ENCODE data around the gene SNX10.

SNX10 gene

DNA sequence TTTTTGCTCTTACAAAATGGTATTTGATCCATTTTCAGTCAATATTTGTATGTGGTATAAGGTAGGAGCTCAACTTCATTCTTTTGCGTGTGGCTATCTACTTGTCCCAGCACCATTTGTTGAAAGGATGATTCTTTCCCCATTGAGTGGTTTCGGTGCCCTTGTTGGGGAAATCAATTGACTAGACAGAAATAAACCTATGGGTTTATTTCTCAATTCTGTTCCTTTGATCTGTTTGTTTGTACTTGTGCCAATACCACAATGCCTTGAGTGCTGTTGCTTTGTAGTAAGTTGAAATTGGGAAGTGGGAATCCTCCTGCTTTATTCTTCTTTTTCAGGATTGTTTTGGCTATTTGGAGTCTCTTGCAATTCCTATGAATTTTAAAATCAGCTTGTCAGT, 41.0 kb downstream of the SNX10 start:
- DNase-seq (ENCODE audit: low read depth in 2 of 2, low spot score in 1 of 2): no peak

DNA sequence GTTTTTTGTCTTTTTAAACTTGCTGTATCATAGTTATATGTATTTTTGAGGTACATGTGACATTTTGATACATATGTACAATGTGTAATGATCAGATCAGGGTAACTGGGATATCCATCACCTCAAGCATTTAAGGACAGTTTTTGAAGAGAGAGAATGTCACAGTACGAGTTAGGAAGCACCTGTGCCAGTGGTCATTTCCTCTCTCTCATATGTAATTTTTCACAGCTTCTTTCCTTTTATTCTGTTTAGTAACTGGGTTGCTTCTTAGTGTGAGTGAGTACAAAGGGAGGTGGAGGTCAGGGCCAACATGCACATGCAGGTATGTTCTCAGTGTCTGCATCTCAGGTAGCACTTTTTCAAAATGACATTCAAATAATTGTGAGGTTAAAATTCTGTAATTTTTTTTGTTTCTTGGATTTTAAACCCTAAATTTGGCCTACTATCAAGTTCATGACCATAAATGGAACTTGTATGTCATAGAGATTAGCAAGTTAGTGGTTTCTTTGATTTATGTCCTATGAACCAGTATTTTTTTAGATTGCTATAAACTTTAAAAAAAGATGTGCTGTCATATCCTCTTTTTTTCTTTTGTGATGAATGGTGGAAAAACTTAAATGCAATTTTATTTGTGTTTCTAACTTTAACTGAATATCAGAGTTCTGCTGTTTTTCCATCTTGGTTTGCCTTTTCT, 42.7 kb downstream of the SNX10 start:
- no peak for DNase-seq (ENCODE audit: low read depth in 2 of 2, low spot score in 1 of 2)

DNA sequence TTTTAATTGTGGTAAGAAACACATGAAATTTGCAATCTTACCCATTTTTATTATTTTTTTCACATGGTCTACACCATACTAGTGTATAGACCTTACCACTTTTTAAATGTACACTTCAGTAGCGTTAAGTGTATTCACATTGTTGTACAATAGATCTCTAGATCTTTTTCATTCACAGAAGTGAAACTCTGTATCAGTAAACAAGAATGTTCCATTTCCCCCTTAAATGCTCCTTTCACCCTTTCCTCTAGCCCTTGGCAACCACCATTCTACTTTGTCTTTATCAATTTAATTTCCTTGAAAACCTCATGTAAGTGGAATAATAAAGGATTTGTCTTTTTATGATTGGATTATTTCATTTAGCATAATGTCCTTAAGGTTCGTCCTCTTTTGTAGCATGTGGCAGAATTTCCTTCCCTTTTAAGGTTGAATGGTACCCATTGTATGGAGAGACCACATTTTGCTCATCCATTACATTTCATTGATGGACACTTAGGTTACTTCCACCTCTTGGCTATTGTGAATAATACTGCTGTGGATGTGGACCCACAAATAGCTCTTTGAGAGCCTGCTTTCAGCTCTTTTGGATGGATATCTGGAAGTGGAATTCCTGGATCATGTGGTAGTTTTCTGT, 45.7 kb downstream of the SNX10 start:
- no peak for DNase-seq (ENCODE audit: low read depth in 2 of 2, low spot score in 1 of 2)

DNA sequence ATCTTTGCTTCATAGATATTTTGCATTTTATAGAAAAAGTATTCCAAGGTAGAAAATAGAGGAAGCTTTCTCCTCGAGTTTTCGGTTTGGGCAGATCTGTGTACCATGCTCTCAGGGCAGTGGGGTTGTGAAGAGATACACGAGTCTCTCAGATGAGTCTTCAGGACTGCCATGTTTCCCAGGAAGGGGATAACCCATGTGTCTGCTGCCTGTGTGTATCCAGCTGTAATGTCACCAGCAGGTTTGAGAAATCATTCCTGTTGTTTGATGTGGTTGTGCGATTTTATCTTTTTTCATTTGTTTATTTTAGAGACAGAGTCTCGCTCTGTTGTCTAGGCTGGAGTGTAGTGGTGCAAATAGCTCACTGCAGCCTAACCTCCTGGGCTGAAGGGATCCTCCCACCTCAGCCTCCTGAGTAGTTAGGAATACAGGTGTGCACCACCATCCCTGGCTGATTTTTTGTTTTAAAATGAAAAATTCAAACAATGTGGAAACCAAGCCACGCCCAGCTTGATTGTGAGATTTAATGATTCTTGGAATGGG, 48.9 kb downstream of the SNX10 start:
- DNase-seq (ENCODE audit: low read depth in 2 of 2, low spot score in 1 of 2): no peak

DNA sequence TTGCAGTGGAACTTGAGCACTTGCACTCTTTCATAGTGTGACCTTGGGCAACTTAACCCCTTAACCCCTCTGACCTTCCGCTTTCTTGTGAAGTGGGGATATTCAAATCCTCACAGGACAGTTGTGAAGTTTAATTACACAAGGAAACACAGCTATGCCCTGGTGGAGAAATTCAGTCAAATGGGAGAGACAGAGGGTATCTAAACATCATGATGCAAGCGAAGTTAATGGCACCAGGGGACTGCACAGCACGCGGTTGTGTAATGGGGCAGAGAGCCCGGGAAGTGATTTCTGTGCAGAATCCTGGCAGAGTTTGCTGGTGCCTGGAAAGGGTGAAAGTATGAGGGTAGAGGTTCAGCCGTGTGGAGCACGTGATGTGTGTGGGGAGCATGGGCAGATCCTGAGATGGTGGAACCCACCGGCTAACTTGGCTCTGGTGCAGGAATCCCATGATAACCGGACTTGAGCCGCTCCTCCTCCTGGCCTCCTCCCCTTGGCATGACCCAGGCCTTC, 51.7 kb downstream of the SNX10 start:
- DNase-seq (ENCODE audit: low read depth in 2 of 2, low spot score in 1 of 2): no peak

DNA sequence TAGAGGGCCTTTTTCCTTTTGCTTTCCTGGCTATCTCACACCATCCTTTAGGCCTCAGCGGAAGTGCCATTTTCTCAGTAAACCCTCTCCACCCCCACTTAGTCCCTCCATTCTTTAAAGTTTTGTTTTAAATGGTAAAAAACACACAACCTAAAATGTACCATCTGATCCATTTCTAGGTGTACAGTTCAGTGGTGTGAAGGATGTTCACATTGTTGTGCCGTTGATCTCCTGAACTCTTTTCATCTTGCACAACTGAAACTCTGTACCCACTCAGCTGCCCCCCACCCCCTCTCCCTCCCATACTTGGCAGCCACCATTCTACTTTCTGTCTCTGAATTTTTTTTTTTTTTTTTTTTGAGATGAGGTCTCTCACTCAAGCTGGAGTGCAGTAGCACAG, 52.2 kb downstream of the SNX10 start:
- no peak for DNase-seq (ENCODE audit: low read depth in 2 of 2, low spot score in 1 of 2)

DNA sequence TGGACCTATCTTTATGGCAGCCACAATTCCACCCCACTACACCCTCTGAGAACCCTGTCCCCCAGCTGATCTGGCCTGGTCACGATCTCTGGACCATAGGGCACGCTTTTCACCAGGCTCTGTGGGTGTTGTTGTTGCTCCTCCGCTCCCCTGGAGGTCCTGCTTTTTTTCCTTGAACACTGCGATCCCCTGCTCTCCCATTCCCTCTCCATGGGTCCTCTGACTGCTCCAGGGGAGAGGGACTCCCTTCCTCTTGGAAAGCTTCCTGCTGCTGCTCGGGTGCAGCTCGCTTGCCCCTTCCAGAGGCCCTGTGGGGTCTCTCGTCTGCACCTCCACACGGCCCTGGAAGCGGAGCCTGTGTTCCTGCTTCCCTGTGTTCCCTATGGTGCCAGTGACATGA, 53.5 kb downstream of the SNX10 start:
- no peak for DNase-seq (ENCODE audit: low read depth in 2 of 2, low spot score in 1 of 2)

DNA sequence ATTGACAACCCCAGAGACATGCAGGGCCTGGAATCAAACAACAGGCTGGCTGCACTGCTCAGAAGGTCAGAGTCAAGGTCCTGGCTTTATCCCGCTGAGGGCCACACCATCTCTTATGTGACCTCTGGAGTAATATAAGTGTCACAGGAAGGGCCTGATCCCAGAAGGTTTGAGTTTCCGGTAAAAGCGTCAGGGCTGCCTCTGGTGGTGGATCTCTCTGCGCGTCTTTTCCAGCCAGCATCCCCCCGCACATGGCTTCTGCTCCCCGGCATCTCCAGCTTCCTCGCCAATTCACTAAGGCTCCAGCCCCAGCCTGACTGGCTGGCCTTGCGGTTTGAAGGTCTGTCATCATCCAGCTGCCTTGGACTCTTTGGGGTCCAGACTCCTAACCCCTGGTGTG, 54.2 kb downstream of the SNX10 start:
- DNase-seq (ENCODE audit: low read depth in 2 of 2, low spot score in 1 of 2): no peak

DNA sequence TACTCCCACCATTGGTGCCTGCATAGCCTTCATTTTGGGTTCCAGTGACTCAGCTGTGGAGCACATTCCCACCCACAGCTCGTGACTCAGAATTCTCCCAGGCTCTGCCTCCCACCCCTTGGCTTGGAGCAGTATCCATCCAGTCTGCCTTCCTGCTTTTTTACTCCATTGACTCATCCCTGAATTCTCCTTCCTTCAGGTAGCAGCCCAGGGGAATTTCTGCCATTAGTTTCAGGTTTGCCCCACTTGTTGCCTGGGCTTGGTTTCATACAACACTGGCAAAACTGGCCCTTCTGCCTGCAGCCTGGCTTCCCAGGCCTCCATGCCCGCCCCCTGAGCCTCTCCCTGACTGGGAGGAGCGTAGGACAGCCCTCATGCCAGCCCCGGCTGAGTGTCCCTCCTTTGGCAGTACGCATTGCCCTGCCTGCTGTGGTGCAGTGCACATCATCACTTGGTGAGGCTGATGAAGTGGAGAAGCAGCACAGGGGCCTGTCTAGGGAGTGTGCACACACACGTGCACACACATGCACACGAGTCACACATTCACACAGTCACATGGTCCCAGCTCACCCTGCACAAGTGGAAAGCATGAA, 55.0 kb downstream of the SNX10 start:
- DNase-seq (ENCODE audit: low read depth in 2 of 2, low spot score in 1 of 2): no peak

DNA sequence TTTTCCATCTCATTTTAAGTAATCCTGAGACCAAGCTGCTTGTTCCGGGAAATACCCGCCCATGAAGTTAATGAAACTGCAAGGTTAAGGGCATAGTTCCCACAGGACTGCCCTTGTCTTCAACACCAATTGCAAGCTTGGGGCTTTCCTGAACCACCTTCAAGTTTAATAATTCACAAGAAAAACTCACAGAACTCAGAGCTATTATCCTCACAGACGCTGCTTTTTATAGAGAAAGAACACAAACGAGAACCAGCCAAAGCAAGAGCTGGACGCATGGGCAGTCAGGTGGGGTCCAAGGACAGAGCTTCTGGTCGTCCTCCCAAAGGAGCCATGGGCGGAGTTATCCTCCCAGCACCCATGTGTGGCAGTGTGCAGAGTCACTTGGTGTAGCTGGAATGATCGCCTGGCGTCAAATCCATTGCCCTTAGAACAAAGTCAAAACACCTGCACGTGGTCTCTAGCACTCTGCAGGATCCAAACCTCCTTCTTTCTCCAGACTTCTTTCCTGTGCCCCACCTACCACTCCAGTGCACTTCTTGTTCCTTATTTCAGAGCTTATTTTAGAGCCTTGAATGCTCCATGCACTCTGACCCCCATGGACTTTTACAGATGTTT, 56.7 kb downstream of the SNX10 start:
- DNase-seq (ENCODE audit: low read depth in 2 of 2, low spot score in 1 of 2): no peak

DNA sequence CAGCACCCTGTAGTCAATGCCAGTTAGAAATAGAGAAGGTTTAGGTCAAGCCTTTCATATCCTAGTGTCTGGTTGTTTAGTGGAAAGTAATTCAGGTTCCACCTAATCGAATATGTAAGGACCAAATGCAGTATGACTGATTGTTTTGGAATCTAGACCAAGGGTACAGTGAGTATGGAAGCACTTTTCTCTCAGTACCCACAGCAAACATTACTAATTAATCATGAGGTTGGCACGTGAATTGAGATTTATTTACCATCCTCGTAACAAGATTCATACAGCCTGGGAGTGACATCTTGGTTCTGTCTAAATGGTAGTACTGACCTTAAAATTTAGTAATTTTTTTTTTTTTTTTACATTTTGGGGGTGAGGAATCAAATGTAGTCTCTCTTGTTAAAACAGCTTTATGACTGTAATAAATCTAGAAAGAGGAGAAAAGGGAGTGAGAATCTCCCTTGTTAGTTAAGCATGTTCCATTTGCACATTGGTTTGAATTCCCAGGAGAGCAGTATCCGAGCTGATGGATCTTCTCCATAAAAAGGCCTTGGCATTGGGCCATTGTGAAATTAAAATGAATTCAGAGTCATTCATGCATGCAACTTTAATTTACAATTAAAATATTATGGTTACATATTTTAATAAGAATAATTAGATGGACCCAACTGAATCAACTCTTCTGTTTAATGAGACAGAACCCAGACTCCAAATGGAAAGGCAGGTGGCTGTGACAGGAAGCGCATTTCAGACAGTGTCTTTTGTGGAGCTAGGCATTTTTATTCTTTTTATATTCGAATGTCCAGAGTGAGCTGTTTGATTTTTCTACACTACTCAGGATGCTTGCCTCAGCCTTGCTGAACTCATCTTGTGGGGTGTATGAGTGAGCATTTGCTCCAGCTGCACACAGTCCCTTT, 57.6 kb downstream of the SNX10 start:
- no peak for DNase-seq (ENCODE audit: low read depth in 2 of 2, low spot score in 1 of 2)

DNA sequence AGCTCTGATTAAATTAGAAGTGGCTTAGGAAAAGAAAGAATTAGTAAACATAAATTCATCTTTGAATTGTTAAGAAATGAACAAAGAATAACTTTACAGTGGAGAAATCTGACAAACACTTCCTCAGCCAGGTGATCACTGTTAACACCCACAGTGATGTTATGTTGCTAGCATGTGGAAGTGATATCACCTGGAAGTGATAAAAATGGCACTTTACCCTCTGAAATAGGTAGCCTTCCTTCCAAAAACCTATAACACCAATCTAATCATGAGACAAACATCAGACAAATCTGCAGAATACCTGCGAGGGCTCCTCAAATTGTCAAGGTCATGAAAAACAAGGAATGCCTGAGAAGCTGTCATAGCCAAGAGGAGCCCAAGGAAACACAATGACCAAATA, 59.5 kb downstream of the SNX10 start:
- DNase-seq (ENCODE audit: low read depth in 2 of 2, low spot score in 1 of 2): no peak

DNA sequence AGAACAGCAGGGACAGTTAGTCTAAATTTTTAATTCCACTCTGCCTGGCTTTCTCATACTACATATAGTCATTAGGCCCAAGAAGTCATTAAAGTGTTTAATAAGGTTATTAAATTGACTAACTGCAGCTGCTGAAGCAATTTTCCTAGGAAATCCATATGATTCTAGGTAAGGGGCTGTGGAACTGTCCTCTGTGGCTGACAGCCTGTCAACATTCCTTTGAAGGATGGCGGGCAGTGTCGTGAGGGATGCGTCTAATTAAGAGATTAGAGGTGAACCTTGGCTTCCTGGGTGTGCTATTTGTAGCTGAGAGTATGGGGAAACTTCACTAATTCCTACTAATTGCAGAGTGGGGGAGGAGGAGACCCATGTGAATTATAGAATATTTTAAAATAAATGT, 64.6 kb downstream of the SNX10 start:
- no peak for DNase-seq (ENCODE audit: low read depth in 2 of 2, low spot score in 1 of 2)

DNA sequence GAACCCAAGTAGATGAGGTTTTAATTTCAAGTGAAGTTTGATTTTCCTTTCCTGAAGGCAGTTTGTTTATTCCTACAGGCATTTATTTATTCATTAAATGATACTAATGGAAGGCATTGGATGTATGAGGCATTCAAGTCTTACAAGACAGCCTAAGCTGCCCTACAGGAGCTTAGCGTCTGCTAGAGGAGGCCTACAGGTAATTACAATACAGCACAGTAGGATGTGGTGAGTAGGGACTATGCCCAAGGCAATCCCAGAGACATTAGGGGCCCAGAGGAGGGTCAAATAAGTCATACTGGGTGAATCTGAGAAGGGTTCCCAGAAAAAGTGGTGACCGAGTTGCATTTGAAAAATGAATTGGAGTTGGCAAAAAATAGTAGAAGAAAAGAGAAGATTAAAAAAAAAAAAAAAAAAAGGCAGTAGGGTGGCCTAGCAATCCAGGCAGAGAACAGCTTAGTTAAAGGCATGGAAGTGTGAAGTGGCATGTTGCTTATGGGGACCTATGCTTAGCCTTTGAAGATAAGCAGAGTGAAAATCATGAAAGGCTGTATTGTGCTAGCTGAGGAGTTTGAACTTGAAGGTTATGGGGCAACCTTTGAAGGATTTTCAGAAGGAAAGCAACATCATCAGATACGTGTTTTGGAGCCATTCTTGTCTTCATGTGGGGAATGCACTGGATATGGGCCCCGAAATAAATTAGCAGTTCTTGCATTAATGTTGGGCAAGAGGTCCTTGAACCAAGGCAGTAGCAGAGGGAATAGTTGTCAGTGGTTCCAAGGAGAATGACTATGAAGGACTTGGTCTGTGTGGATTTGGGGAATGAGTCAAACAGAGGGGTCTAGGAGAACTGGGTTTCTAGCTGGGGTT, 65.5 kb downstream of the SNX10 start:
- no peak for DNase-seq (ENCODE audit: low read depth in 2 of 2, low spot score in 1 of 2)

DNA sequence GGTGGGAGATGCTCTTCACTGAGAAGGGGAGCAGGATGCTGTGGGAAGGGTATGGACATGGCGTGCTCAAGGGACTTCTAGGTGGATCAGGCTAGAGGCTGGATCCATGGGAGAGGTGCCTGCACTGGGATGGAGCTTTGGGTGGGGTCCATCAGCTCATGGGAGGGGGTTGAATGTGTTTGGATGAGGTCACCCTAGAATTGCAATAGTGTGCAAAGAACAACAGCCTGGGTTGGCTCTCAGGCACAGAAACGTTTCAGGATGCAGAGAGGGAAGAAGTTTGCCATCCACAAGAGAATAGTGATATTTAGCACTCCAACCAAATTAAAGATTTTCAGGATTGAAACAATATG, 66.1 kb downstream of the SNX10 start:
- DNase-seq (ENCODE audit: low read depth in 2 of 2, low spot score in 1 of 2): no peak

DNA sequence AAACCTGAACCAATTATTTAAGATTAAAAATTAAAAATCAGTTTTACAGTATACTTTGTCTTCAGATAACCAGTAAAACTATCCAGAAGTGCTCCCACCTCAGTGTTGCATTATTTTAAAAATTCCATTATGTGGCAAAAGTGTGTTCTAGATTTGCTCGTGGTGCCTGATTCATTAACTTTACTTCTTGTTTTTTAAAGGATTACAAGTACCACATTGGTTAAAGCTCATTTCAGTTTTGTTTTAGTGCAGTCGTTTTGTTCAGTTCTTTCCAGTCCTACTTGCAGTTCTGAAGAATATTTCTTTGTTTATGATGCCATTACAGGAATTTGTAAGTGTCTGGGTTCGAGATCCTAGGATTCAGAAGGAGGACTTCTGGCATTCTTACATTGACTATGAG, 69.0 kb downstream of the SNX10 start:
- DNase-seq (ENCODE audit: low read depth in 2 of 2, low spot score in 1 of 2): no peak

DNA sequence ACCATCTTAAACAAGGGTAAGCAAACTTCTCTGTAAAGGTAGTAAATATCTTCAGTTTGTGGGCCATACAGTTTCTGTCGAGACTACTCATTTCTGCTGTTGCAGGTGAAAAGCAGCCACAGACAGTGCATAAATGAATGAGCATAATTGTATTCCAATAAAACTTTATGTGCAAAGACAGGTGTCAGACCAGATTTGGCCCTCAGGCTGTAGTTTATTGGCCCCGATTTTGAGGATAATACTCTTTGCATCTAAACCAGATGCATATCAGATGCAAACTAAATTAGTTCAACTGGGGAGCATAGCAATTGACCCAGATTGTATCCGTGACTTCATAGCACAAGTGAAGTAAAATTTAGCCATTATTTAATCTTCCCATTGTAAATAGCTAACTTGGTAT, 70.0 kb downstream of the SNX10 start:
- no peak for DNase-seq (ENCODE audit: low read depth in 2 of 2, low spot score in 1 of 2)

DNA sequence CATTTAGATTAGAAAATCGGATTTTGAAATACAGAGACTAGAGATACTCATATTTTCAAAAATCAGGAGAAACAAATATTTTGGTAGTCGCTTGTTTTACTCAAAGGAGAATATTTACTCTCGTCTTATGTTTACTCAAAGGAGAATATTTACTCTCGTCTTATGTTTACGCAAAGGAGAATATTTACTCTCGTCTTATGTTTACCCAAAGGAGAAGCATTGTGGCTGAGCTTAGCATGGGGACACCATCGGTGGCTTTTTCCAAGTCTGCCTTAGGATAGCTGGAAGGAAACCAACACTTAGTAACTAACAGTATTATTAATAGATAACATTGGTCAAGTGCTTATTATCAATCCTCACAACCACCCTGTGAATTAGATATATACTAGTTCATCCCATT, 71.8 kb downstream of the SNX10 start:
- DNase-seq (ENCODE audit: low read depth in 2 of 2, low spot score in 1 of 2): no peak

DNA sequence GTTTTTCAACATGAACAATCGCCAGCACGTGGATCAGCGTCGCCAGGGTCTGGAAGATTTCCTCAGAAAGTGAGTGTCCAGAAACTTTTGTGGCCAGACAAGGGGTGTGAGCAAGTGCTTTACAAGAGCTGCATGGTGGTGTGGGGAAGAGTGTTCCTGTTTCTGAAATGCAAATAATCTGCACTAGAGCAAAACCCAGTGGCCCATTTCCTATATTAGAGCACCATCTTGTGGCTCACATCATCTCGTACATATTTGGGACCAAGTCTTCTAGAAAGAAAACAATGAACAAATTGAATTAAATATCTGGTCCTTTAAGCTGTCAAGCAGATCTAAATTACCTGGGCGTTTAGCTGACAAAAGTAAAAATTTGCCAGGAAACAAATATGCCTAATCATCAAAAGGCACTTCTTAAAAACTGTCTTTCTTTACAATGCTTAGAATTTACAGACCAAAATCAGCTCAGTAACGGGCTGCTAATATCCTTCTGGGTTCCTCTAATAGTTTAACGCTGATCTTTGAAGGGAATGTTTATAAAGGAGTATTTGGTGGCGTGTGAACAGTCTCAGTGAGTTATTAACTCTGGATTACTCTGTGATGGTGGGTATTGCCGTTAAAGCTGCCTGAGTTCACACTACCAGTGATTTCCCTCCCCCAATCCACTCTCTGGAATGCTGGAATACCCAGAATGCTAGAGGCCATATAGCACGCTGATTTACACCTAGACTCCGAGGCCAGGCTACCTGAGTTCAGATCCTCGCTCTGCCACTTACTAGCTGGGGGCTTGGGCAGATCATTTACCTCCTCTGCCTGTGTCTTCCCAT, 73.6 kb downstream of the SNX10 start:
- peak in 1 of 2 donors; percentile 25 for DNase-seq (ENCODE audit: low read depth in 2 of 2, low spot score in 1 of 2)
